NCI-H69 (cell line): Measurements from ENCODE around the gene EXOSC6.
A peak's percentile ranks its signal among the peaks of the same experiment; 100 is the strongest.
"Not testable (repeated sequence)": the region's sequence is repeated elsewhere in the genome, so short reads cannot be mapped to it uniquely, and the experiment has no call there.

ENCODE experiments used
- DNase-seq: peaks from one replicate; lab custom pipeline; 2025; lab: John Stamatoyannopoulos, UW

Gene EXOSC6

GRCh38 chr16:70254180-70254964 lies 2.6 kb upstream of the EXOSC6 start:
- no peak for DNase-seq

- DNase-seq, result peak; percentile 13
Measured at GRCh38 chr16:70253291-70254106, 1.8 kb upstream of the EXOSC6 start.

- DNase-seq, result peak; percentile 20
Measured at GRCh38 chr16:70252355-70252988, 732 bp upstream of the EXOSC6 start.

- no peak for DNase-seq
Measured at GRCh38 chr16:70250748-70251628, 752 bp downstream of the EXOSC6 start.

- not testable (repeated sequence) for DNase-seq
Measured at GRCh38 chr16:70249697-70250096, 2.0 kb downstream of the EXOSC6 start.

- not testable (repeated sequence) for DNase-seq
Measured at GRCh38 chr16:70238773-70239172, 13.0 kb downstream of the EXOSC6 start.

GRCh38 chr16:70231831-70232230 lies 19.9 kb downstream of the EXOSC6 start:
- peak; percentile 3 for DNase-seq

- not testable (repeated sequence) for DNase-seq
Measured at GRCh38 chr16:70226024-70226423, 25.7 kb downstream of the EXOSC6 start.

GRCh38 chr16:70225430-70225829 lies 26.3 kb downstream of the EXOSC6 start:
- not testable (repeated sequence) for DNase-seq

- DNase-seq, result not testable (repeated sequence)
Measured at GRCh38 chr16:70224645-70225044, 27.1 kb downstream of the EXOSC6 start.

GRCh38 chr16:70223971-70224513 lies 27.7 kb downstream of the EXOSC6 start:
- not testable (repeated sequence) for DNase-seq

- not testable (repeated sequence) for DNase-seq
Measured at GRCh38 chr16:70223216-70223615, 28.5 kb downstream of the EXOSC6 start.

GRCh38 chr16:70222574-70222973 lies 29.2 kb downstream of the EXOSC6 start:
- DNase-seq, result not testable (repeated sequence)

- DNase-seq, result not testable (repeated sequence)
Measured at GRCh38 chr16:70218586-70218985, 33.2 kb downstream of the EXOSC6 start.

GRCh38 chr16:70206382-70206781 lies 45.4 kb downstream of the EXOSC6 start:
- DNase-seq, result not testable (repeated sequence)

- DNase-seq, result not testable (repeated sequence)
Measured at GRCh38 chr16:70204668-70205405, 46.9 kb downstream of the EXOSC6 start.

GRCh38 chr16:70204010-70204409 lies 47.7 kb downstream of the EXOSC6 start:
- DNase-seq, result not testable (repeated sequence)

GRCh38 chr16:70203508-70203907 lies 48.2 kb downstream of the EXOSC6 start:
- DNase-seq, result not testable (repeated sequence)

- DNase-seq, result not testable (repeated sequence)
Measured at GRCh38 chr16:70200063-70200462, 51.7 kb downstream of the EXOSC6 start.

- DNase-seq, result not testable (repeated sequence)
Measured at GRCh38 chr16:70199170-70199569, 52.6 kb downstream of the EXOSC6 start.
